Mesenchymal stem cell (in vitro differentiated cells and primary cell): ENCODE results near the gene RBM6.

ENCODE experiments used
- DNase-seq: peaks from one replicate; pipeline ENCODE4 v3.0.0-alpha.2; 2013
- H2AFZ ChIP-seq: one replicate; pipeline ENCODE4 v1.6.1; 2013; ENCODE audit warnings: low read depth, mild to moderate bottlenecking, control low read depth, inconsistent platforms, low read length, moderate library complexity
- H2AK5ac ChIP-seq: 2 replicates; pipeline ENCODE4 v1.6.1; 2013; ENCODE audit warnings: low read length, moderate library complexity, mild to moderate bottlenecking, inconsistent platforms; ENCODE audit not compliant: severe bottlenecking
- H2BK120ac ChIP-seq: one replicate; pipeline ENCODE4 v1.6.1; 2013; ENCODE audit warnings: low read depth, mild to moderate bottlenecking, inconsistent platforms, low read length, moderate library complexity
- H2BK12ac ChIP-seq, 2 experiments: one replicate each; pipeline ENCODE4 v1.6.1; 2013; ENCODE audit warnings: inconsistent platforms in 2 of 2, low read length in 2 of 2, mild to moderate bottlenecking in 2 of 2, moderate library complexity in 2 of 2, control low read depth in 1 of 2
- H2BK15ac ChIP-seq: one replicate; pipeline ENCODE4 v1.6.1; 2013; ENCODE audit warnings: mild to moderate bottlenecking, low read depth, inconsistent platforms; ENCODE audit not compliant: poor library complexity, severe bottlenecking
- H2BK5ac ChIP-seq: 2 replicates; pipeline ENCODE4 v1.6.1; 2013; ENCODE audit warnings: low read depth, mild to moderate bottlenecking, low read length, control low read depth, inconsistent platforms; ENCODE audit not compliant: poor library complexity, severe bottlenecking
- H3K14ac ChIP-seq, 2 experiments: one replicate each; pipeline ENCODE4 v1.6.1; 2013; ENCODE audit warnings: inconsistent platforms in 2 of 2, low read length in 2 of 2, control low read depth in 1 of 2, mild to moderate bottlenecking in 1 of 2, moderate library complexity in 1 of 2
- H3K18ac ChIP-seq, 2 experiments: one replicate each; pipeline ENCODE4 v1.6.1; 2013; ENCODE audit warnings: inconsistent platforms in 2 of 2, low read length in 2 of 2, control low read depth in 1 of 2, low read depth in 1 of 2, mild to moderate bottlenecking in 1 of 2
- H3K23ac ChIP-seq, 2 experiments: one replicate each; pipeline ENCODE4 v1.6.1; 2013; ENCODE audit warnings: inconsistent platforms in 2 of 2, low read length in 2 of 2, mild to moderate bottlenecking in 2 of 2, moderate library complexity in 2 of 2, control low read depth in 1 of 2
- H3K27ac ChIP-seq: 2 replicates; pipeline ENCODE4 v1.5.1; 2013; ENCODE audit warnings: mild to moderate bottlenecking, moderate library complexity, low read length, control low read depth, inconsistent platforms; ENCODE audit not compliant: poor library complexity, severe bottlenecking
- H3K27me3 ChIP-seq, 2 experiments: 2 replicates each; pipeline versions ENCODE4 v1.6.1 to v1.7.0; 2013; ENCODE audit warnings: low read length in 2 of 2, mild to moderate bottlenecking in 2 of 2, moderate library complexity in 2 of 2, control low read depth in 1 of 2, inconsistent platforms in 1 of 2; ENCODE audit not compliant: control insufficient read depth in 1 of 2, insufficient read depth in 1 of 2
- H3K36me3 ChIP-seq, 2 experiments: 2 replicates each; pipeline versions ENCODE4 v1.6.1 to v1.7.0; 2013; ENCODE audit warnings: low read length in 2 of 2, control low read depth in 1 of 2, inconsistent platforms in 1 of 2, low read depth in 1 of 2, mild to moderate bottlenecking in 1 of 2; ENCODE audit not compliant: insufficient read depth in 2 of 2, control insufficient read depth in 1 of 2
- H3K4ac ChIP-seq, 2 experiments: one replicate each; pipeline ENCODE4 v1.6.1; 2013; ENCODE audit warnings: inconsistent platforms in 2 of 2, low read length in 2 of 2, mild to moderate bottlenecking in 2 of 2, moderate library complexity in 2 of 2, control low read depth in 1 of 2, low read depth in 1 of 2
- H3K4me1 ChIP-seq: 2 replicates; pipeline ENCODE4 v1.6.1; 2013; ENCODE audit warnings: low read depth, low read length, control low read depth; ENCODE audit not compliant: control insufficient read depth, insufficient read depth
- H3K4me2 ChIP-seq: 2 replicates; pipeline ENCODE4 v1.6.1; 2013; ENCODE audit warnings: low read length, mild to moderate bottlenecking, inconsistent platforms; ENCODE audit not compliant: poor library complexity, severe bottlenecking
- H3K4me3 ChIP-seq, 2 experiments: 2 replicates each; pipeline versions ENCODE4 v1.5.1 to v1.7.0; 2013; ENCODE audit warnings: low read length in 2 of 2, mild to moderate bottlenecking in 2 of 2, control low read depth in 1 of 2, low read depth in 1 of 2; ENCODE audit not compliant: insufficient read depth in 1 of 2
- H3K79me1 ChIP-seq: replicated peaks from 2 replicates; pipeline ENCODE4 v1.6.1; 2013; ENCODE audit warnings: mild to moderate bottlenecking, control low read depth, low read length, inconsistent platforms; ENCODE audit not compliant: poor library complexity, severe bottlenecking
- H3K9ac ChIP-seq: 2 replicates; pipeline ENCODE4 v1.7.0; 2013; ENCODE audit warnings: mild to moderate bottlenecking, low read length, moderate library complexity
- H3K9me3 ChIP-seq: 2 replicates; pipeline ENCODE4 v1.7.0; 2013; ENCODE audit warnings: mild to moderate bottlenecking, low read length; ENCODE audit not compliant: control insufficient read depth
- H4K8ac ChIP-seq: one replicate; pipeline ENCODE4 v1.6.1; 2013; ENCODE audit warnings: inconsistent platforms, mild to moderate bottlenecking, low read length, moderate library complexity
- H4K91ac ChIP-seq: one replicate; pipeline ENCODE4 v1.6.1; 2013; ENCODE audit warnings: mild to moderate bottlenecking, low read length, inconsistent platforms
- WGBS: methylation state at CpG from one replicate; pipeline ENCODE4 v1.1.7; 2013; ENCODE audit warnings: mixed read lengths; 5-methylcytosine and 5-hydroxymethylcytosine counted together

The RBM6 gene

GRCh38 chr3:50118237-50118636, 178.3 kb downstream of the RBM6 start:
- H3K4me1 ChIP-seq: peaks cover 6% of the 10 kb centered on the region
- no peak overlapping the region for H3K4me2 ChIP-seq
- over 99% methylated on average over 10 of the region's 10 CpGs for WGBS
- peaks cover 77 to 88% of the 10 kb centered on the region in 2 experiments for H3K36me3 ChIP-seq
- H2BK12ac ChIP-seq: no peak overlapping the region
- no peak overlapping the region for H3K23ac ChIP-seq
- no peak overlapping the region for H2BK15ac ChIP-seq
- no peak overlapping the region for H3K27ac ChIP-seq
- H2AK5ac ChIP-seq: no peak overlapping the region
- H4K91ac ChIP-seq: no peak overlapping the region
- no peak overlapping the region for H3K18ac ChIP-seq
- no peak overlapping the region for H2AFZ ChIP-seq
- no peak overlapping the region for H2BK5ac ChIP-seq
- H3K27me3 ChIP-seq: no peaks in the 10 kb centered on the region
- no peak overlapping the region for H2BK120ac ChIP-seq
- H4K8ac ChIP-seq: no peak overlapping the region
- no peak overlapping the region for H3K4ac ChIP-seq
- H3K9ac ChIP-seq: no peak overlapping the region
- peaks cover 5% of the 10 kb centered on the region for H3K79me1 ChIP-seq
- no peaks in the 10 kb centered on the region for H3K9me3 ChIP-seq
- no peak overlapping the region for H3K4me3 ChIP-seq
- DNase-seq: no peak
- no peak overlapping the region for H3K14ac ChIP-seq

GRCh38 chr3:50119786-50120185, 179.8 kb downstream of the RBM6 start:
- Histone ChIP-seq H4K91ac (no peak overlapping the region), H3K79me1 (peaks cover 2% of the 10 kb centered on the region), H3K27ac (no peak overlapping the region), H3K9ac (no peak overlapping the region), H4K8ac (no peak overlapping the region), H3K9me3 (no peaks in the 10 kb centered on the region), H2BK15ac (no peak overlapping the region), H3K36me3 (peaks cover 62 to 82% of the 10 kb centered on the region in 2 experiments), H3K14ac (no peak overlapping the region), H3K18ac (no peak overlapping the region), H3K4me2 (no peak overlapping the region), H3K23ac (no peak overlapping the region), H2BK120ac (no peak overlapping the region), H2BK5ac (no peak overlapping the region), H3K4me1 (peaks cover 10% of the 10 kb centered on the region), H2BK12ac (no peak overlapping the region), H3K27me3 (peaks cover 0 to 4% of the 10 kb centered on the region in 2 experiments), H2AFZ (no peak overlapping the region), H2AK5ac (no peak overlapping the region), H3K4me3 (no peak overlapping the region), H3K4ac (no peak overlapping the region)
- DNase-seq: no peak
- 100% methylated on average over 2 of the region's 3 CpGs for WGBS

- Histone ChIP-seq H2AK5ac (no peak overlapping the region), H2BK120ac (no peak overlapping the region), H3K9ac (no peak overlapping the region), H3K18ac (no peak overlapping the region), H2BK15ac (no peak overlapping the region), H3K79me1 (peaks cover 2% of the 10 kb centered on the region), H3K27ac (no peak overlapping the region), H3K36me3 (peaks cover 54 to 75% of the 10 kb centered on the region in 2 experiments), H3K4me1 (peaks cover 16% of the 10 kb centered on the region), H3K23ac (no peak overlapping the region), H3K4me3 (no peak overlapping the region), H3K27me3 (peaks cover 0 to 6% of the 10 kb centered on the region in 2 experiments), H2BK12ac (no peak overlapping the region), H3K14ac (no peak overlapping the region), H3K4ac (no peak overlapping the region), H2BK5ac (no peak overlapping the region), H3K9me3 (no peaks in the 10 kb centered on the region), H4K91ac (no peak overlapping the region), H2AFZ (no peak overlapping the region), H4K8ac (no peak overlapping the region), H3K4me2 (no peak overlapping the region)
- DNase-seq: no peak
- WGBS: 95% methylated on average over 10 of the region's 10 CpGs
These were observed 180.6 kb downstream of the RBM6 start for GRCh38 chr3:50120364-50121071.

DNA sequence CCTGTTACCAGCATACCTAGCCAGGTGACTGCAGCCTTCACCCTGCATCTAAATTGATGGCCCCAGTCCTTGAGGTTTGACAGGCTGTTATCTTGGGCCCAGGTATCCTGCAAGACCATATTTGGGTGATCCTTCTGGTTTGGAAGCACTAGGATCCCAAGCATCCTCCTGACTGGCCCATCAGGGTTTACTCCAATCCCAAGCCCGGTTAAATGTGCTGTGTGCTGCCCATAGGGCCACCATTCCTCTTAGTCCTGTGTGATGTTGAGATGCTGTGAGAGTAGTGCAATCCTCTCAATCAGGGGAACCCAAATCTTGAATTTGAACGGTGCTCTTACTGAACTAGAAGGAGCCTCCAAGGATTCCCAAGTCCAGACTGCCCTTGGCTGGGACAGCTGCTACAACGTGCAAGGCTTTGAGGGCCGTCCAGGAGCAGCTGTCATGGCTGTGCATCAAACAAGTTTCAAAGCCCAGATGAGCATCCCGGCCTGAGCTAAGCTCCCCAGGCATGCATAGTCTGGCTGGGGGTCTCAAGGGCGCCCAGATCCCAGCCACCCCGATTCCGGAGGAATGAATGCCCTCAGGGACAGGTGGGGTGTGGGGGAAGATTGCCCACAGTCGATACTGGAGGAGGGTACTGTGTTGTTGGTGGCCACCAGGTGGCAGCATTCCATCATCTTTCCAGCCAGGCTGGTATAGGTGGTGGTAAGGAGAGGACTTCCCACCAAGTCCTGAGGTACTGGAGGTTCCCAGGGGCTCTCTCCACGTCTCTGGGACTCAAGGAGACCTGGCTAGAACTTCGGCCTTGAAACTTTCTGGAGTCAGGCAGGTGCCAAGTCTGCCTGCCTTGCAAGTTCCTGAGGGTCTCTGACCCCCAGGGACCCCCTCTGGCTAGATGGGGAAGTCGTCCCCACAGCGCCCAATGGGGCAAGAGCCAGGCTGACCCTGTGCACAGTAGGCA, 181.4 kb downstream of the RBM6 start:
- 40% methylated on average over 13 of the region's 13 CpGs for WGBS
- DNase-seq: peak; percentile 82
- H3K4me2 ChIP-seq: no peak overlapping the region

More for the DNA sequence above, 181.4 kb downstream of the RBM6 start:
- Histone ChIP-seq H3K18ac (no peak overlapping the region), H3K27me3 (peaks cover 0 to 14% of the 10 kb centered on the region in 2 experiments), H4K8ac (no peak overlapping the region), H2BK120ac (no peak overlapping the region), H3K4ac (no peak overlapping the region), H4K91ac (no peak overlapping the region), H3K79me1 (no peaks in the 10 kb centered on the region), H2AK5ac (no peak overlapping the region), H3K23ac (no peak overlapping the region), H3K14ac (no peak overlapping the region), H2BK12ac (no peak overlapping the region), H3K4me1 (peaks cover 25% of the 10 kb centered on the region), H2BK15ac (no peak overlapping the region), H3K27ac (no peak overlapping the region), H3K36me3 (peaks cover 46 to 66% of the 10 kb centered on the region in 2 experiments), H2AFZ (no peak overlapping the region), H3K4me3 (no peak overlapping the region), H3K9ac (peak overlapping the region; percentile 11), H2BK5ac (no peak overlapping the region), H3K9me3 (no peaks in the 10 kb centered on the region)
